Left cardiac atrium (tissue), 4 donors: ENCODE results near the gene NKX3-2. TPM values are rescaled to one million over a fixed set of nuclear protein-coding genes. Genes with fewer than 3 reads are reported as not detected.

Experiments used
- ATAC-seq, 2 donors: fragments of 200-7000 bp; cut with Tn5 transposase; one replicate each; pipeline ENCODE4 v1.9.1; 2020; ENCODE audit warnings: mild to moderate bottlenecking in 2 of 2, moderate library complexity in 2 of 2
- DNase-seq: peaks from one replicate; pipeline ENCODE4 v3.0.0-alpha.2; 2020
- intact Hi-C, 2 donors: fragments of 100-400 bp; cut with DNase I; formaldehyde crosslinking; loops; one replicate each; pipeline versions ENCODE4 v1.14.1 to v1.15.1; 2022 to 2023
- total RNA-seq, 2 donors: library from RNA; stranded (reverse); fragmentation: NEBNext Ultra II Directional; extraction: Animal tissue kit (Norgen Biotek cat#: 25700); gene quantifications; one replicate each; pipeline ENCODE4 v1.2.1, GENCODE V29; 2021
- donor health status: DM: no; HTN: yes; CAD: no.
- donor health status: DM: no; HTN: yes; CAD: no; lungs with severe emphysema.
- donor health status: DM: yes; HTN: yes; CAD: no.
- donor health status: Dilated cardiomyopathy.

NKX3-2 gene
- total RNA-seq, 2 donors from 2014 or later = not detected

DNA sequence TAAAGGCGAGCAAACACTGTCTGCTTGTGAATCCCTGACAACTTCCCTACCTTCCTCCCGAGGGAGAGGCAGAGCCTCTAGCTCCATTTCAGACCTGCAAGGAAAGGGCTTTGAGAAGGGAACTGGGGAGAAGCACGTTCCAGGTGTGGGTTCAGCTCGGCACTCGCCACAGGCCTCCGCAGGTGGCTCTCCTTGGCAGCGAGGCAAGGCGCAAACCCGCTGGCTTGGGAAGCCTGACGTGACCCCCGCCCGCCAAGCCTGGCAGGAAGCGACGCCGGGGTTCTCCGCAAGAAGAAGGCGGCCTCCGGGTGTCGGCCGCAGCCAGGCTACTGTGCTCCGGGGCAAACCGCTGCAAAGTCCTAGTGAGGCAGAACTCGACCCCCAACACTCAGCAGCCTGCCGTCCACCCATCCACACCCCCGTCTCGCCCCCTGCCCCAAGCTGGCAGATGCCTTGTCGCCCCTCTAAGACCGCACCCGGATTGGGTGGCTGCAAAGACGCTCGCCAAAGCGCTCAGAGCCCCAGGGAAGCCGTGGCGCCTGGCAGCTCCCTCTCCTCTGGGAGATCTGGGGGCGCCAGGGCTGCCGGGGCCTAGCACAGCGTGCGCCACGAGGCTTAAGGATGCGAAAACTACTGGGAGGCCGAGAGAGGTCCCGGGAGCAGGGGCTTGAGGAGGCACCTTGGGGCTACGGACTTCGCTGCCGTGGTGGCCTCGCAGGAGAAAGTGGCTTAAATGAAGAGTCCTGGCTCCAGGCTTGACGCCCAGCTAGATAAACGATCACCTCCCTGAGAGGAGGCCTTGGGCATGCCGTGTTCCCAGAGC is 21.8 kb downstream of the NKX3-2 start:
- intact Hi-C loops = no loop called here
- DNase-seq (no peak), ATAC-seq (no peak)

GRCh38 chr4:13521047-13521446 is 23.3 kb downstream of the NKX3-2 start:
- DNase-seq (no peak), ATAC-seq (no peak)
- intact Hi-C loops = no loop called here

GRCh38 chr4:13516315-13516860 is 27.9 kb downstream of the NKX3-2 start:
- no peak for DNase-seq
- intact Hi-C loops = no loop called here
- ATAC-seq = no peak

GRCh38 chr4:13515268-13515667 is 29.0 kb downstream of the NKX3-2 start:
- no peak for DNase-seq
- intact Hi-C loops = no loop called here
- ATAC-seq = no peak

DNA sequence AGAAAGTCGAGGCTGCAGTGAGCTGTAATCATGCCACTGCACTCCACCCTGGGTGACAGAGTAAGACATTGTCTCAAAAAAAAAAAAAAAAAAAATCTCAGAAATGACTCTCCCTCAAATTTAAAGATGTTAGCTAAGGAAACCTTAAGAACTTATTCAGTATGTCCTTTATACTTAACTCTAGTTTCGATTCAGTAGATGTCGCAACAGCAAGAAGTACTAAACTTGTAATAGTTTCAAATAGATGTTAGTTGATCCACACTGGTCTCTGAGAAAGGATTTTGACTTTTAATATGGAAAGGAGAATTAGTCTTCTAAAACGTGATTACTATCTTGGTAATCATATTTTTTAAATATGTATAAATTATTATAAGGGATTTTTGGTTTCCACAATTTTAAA is 29.6 kb downstream of the NKX3-2 start:
- DNase-seq (no peak), ATAC-seq (no peak)
- intact Hi-C loops = no loop called here

GRCh38 chr4:13511101-13511500 is 33.2 kb downstream of the NKX3-2 start:
- intact Hi-C loops = no loop called here
- DNase-seq (no peak), ATAC-seq (no peak)

DNA sequence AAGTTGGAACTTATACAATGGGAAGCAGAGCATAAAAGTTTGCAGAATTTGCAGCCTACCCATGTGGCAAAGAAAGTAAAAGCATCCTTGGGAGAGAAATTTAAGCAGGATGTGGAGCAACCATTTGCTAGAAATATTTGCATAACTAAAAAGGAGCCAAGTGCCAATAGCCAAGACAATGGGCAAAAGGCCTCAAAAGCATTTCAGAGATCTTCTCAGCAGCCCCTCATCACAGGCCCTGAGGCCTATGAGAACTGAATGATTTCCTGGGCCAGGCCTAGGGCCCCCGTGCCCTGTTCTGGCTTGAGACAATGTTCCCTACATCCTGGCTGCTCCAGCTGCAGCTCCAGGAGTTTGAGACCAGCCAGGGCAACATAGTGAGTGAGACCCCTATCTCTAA is 34.9 kb downstream of the NKX3-2 start:
- no peak for ATAC-seq
- no peak for DNase-seq
- intact Hi-C loops = no loop called here

DNA sequence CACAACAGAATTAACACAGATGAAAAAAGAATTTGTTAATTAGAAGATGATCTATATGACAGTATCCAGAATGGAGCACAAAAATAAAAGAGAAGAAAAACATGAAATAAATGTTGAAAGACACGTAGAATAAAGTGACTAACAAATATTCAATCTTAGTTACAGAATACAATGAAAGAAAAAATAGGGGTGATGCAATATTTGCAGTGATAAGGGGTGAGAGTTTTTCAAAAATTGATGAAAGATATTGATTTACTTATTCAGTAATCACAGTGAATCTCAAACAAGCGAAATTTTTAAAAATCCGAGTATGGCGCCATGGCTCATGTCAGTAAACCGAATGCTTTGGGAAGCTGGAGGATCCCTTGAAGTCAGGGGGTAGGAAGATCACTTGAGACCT is 39.9 kb downstream of the NKX3-2 start:
- DNase-seq (no peak), ATAC-seq (no peak)
- intact Hi-C loops = no loop called here

GRCh38 chr4:13498469-13498868 is 45.8 kb downstream of the NKX3-2 start:
- intact Hi-C loops = no loop called here
- DNase-seq = no peak
- no peak for ATAC-seq

DNA sequence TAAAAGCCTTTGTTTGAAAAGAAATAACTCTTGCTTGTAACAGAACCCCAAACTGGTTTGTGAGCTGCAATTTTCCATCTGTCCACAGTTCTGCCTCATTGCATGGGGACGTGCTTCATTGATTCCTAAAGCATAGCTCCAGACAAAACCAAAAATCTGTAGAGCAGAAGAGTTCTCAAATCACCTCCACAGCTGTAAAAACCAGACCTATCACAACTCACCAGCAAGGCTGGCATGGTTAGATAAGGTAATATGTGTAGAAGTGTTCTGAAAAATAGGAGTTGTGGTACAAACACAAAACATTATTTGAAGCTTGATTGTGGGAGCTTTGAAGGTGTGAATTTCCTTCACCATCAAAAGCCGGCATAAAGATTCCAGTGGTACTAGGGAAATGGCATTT is 47.7 kb downstream of the NKX3-2 start:
- DNase-seq = no peak
- ATAC-seq = no peak
- intact Hi-C loops = no loop called here

- DNase-seq (no peak), ATAC-seq (no peak)
- intact Hi-C loops = no loop called here
Measured at GRCh38 chr4:13495753-13496152, 48.6 kb downstream of the NKX3-2 start.

GRCh38 chr4:13493793-13494192 is 50.5 kb downstream of the NKX3-2 start:
- no peak for DNase-seq
- intact Hi-C loops = no loop called here
- no peak for ATAC-seq

- DNase-seq = no peak
- no peak for ATAC-seq
- intact Hi-C loops = no loop called here
Measured at GRCh38 chr4:13492747-13493146, 51.6 kb downstream of the NKX3-2 start.

Other genes starting within 250 kb of the NKX3-2 start
- gene RAB28, start 60.2 kb downstream of the NKX3-2 start, total RNA-seq = 10 to 100 TPM; 15.9 to 18.5 TPM
- 10 to 100 TPM; 19.4 to 20.2 TPM for gene BOD1L1, start 83.2 kb upstream of the NKX3-2 start, total RNA-seq